GM19324 (cell line): ENCODE measurements around the gene RPS6KL1.
A peak's percentile ranks its signal among the peaks of the same experiment; 100 is the strongest.

Experiments
- ATAC-seq: cut with Tn5 transposase; IDR thresholded peaks from one replicate; pipeline ENCODE4 v1.9.1; 2021; ENCODE audit warnings: mild to moderate bottlenecking, moderate library complexity; ENCODE audit not compliant: unreplicated experiment, low FRiP score

Gene RPS6KL1

DNA sequence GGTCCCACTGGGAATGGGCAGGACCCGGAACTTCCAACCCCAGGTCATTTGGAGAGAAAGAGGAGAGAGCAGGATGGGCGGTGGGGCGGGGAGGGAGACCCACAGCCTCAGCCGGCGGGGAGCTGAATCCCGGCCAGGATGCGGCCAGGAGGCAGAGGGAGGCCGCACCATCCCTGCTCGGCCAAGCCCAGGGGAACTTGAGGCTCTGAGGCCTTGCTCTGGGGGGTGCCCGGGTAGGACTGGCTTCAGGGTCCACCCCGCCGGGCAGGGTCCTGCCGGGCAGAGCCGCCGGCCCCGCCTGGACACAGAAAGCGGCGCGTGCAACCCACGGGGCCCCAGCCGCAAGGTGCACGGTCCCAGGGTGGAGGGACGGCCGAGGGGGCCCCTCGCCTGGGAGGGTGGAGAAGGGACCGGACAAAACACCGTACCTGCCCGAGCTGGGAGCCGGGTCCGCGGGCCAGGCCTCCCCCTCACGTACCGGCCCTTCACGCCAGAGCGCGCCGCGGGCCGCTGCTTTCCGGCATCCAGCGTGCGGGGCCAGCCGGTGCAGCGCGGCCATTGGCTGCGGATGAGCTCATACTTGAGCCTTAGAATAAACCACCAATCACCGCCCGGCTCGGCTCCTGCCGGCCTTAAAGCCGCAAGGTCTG is at the start of gene RPS6KL1:
Gene RPS6KL1, minus strand, starts transcription at position 509 of the 650 bp plus-strand sequence. CDS start 1,719 bp downstream, outside the sequence.
- peak; percentile 85 for ATAC-seq

- ATAC-seq = no peak
Measured at GRCh38 chr14:74968811-74969210, 45.8 kb upstream of the RPS6KL1 start.

GRCh38 chr14:74965486-74966153 is 42.6 kb upstream of the RPS6KL1 start:
- no peak for ATAC-seq

GRCh38 chr14:74964787-74965485 is 41.9 kb upstream of the RPS6KL1 start:
- ATAC-seq = no peak

GRCh38 chr14:74963705-74964271 is 40.7 kb upstream of the RPS6KL1 start:
- no peak for ATAC-seq

DNA sequence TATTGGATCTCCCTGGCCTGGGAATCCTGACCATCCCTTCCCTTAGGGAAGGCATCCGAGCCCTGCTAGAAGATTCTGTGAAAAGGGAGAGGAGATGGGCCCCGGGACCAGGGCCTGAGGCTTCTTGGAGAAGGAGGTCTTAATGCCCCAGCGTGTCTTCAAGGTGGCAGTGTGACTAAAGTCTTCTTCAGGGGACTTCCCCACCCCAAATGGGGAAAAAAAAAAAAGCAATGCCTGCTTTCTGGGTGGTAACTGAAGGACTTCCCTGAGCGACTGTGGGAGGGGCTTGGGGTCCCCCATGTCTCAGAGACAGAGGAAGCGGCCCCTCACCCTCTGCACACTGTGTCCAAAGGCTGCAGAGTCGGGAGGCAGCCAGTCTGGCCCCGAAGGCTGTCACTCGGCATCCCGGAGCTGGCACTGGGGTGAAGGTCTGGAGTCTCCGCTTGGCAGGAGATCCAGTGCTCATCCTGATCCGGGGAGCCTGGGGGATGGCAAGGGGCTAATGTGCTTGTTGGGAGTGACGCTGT is 40.2 kb upstream of the RPS6KL1 start:
- ATAC-seq = no peak

DNA sequence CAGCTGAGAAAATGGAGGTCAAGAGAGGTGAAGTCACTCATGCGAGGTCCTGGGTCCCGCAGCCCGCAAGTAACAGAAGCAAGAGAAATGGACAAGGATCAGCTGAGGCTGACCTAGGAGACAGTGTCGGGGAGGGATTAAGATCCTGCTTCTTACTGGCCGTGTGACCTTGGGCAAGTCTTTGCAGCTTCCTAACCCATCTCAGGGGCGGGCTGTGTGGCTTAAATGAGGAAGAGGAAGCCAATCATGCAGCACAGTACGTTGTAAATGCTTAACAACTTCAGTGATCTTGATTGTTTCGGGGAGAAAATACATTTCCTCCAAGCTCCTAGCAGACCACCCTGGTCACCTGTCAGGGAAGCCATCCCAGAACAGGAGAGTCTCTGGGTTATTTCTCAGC is 39.4 kb upstream of the RPS6KL1 start:
- no peak for ATAC-seq

- ATAC-seq = no peak
Measured at GRCh38 chr14:74962046-74962445, 39.0 kb upstream of the RPS6KL1 start.

- no peak for ATAC-seq
Measured at GRCh38 chr14:74961238-74961911, 38.3 kb upstream of the RPS6KL1 start.

DNA sequence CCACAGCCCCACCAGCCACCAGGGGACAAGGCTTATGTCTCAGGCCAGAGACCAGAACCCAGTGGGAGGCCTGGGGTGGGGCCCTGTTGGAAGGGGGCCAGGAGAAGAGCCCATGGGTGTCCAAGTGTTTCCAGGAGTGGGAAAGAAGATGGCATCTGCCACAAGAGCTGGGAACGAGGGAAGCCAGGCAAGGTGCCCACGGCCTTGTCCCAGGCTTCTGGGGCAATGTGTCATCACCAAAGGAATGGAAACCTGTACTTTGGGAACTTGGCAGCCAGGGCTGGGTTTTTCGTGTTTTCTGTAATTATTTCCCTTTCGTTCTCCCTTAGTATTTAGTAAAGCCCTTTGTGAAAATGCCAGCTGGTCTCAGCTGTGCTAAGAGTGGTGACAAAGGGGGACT is 37.7 kb upstream of the RPS6KL1 start:
- ATAC-seq = no peak

- ATAC-seq = no peak
Measured at GRCh38 chr14:74959596-74960180, 36.6 kb upstream of the RPS6KL1 start.

- ATAC-seq = no peak
Measured at GRCh38 chr14:74956280-74957072, 33.4 kb upstream of the RPS6KL1 start.

DNA sequence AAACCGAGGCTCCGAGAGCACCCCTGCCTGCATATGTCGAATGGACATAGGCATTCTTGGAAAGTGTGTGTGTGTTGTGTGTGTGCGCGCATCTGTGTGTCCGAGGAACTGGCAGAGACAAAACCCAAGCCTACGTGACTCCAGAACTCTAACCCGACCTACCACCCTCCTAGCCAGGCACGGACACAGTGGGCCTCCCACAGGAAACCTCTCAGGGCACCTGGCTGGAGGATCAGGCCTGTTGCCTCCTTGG is 32.9 kb upstream of the RPS6KL1 start:
- ATAC-seq = no peak

- ATAC-seq = no peak
Measured at GRCh38 chr14:74955229-74956026, 32.4 kb upstream of the RPS6KL1 start, which contains the start of gene PGF. PGF (minus strand) TSS chr14:74955597; CDS start chr14:74955242, 355 bp downstream.

GRCh38 chr14:74954947-74955228 is 31.8 kb upstream of the RPS6KL1 start:
- no peak for ATAC-seq

DNA sequence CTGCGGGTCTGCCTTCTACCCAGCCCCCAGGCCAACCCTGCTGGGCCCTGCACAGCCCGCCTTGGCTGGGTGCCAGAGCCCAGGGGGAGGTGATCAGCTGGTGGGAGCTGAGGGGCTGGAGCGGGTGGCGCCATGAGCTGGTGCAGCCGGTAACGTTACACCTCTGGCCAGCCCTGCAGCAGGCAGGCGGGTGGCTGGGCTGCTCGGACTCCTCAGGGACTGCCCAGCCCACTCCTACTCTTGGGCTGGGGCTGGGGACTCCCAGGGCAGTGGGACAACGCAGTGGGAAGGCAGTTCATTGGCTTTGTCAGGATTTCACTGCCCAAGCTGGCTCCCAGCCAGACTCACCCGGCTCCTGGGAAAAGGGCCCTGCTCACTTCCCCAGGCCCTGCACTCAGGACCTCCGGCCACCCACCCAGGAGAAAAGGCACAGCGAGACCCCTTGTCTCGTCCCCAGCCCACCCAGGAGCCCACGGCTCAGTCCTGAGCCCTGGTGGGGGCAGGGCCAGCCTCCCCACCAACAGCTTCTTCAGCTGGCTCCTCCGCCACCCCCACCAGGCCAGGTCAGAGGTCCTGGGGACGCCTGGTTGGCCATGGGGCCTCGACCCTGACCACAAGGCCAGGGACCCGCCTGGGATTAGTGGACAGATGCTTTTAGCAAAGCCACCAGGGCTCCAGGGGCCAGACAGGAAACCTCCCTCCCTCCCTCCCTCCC is 31.3 kb upstream of the RPS6KL1 start:
- no peak for ATAC-seq

DNA sequence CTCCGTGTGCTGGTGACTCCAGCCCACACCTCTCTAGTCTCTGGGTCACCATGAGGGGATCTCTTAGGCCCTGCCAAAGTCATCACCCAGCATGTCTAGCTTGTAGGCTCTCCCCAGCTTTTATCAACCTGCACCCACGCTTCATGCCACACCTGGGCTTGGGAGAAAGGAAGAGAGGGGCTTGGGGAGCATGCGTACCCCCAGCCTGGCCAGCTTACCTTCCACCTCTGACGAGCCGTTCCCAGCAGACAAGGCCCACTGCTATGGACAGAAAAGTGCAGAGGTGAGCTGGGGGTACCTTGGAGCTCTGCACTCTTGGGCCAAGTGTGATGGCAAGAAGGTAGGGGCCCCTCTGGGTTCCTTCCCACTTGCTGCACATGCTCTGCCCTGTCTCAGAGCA is 30.6 kb upstream of the RPS6KL1 start:
- no peak for ATAC-seq

- no peak for ATAC-seq
Measured at GRCh38 chr14:74952697-74953484, 29.8 kb upstream of the RPS6KL1 start.
